WI38 (cell line): Measurements from ENCODE around the gene RAB40B.

ENCODE experiments used
- H3K4me3 ChIP-seq: 2 replicates; pipeline ENCODE4 v1.5.1; 2011; ENCODE audit warnings: low read depth, mild to moderate bottlenecking, control low read depth, low read length
- TF ChIP-seq, protein P1 (sequence below): IDR thresholded peaks from 2 replicates; pipeline ENCODE4 v1.5.1; 2012; ENCODE audit warnings: low read depth, mild to moderate bottlenecking, control low read depth, low read length

The RAB40B gene

DNA sequence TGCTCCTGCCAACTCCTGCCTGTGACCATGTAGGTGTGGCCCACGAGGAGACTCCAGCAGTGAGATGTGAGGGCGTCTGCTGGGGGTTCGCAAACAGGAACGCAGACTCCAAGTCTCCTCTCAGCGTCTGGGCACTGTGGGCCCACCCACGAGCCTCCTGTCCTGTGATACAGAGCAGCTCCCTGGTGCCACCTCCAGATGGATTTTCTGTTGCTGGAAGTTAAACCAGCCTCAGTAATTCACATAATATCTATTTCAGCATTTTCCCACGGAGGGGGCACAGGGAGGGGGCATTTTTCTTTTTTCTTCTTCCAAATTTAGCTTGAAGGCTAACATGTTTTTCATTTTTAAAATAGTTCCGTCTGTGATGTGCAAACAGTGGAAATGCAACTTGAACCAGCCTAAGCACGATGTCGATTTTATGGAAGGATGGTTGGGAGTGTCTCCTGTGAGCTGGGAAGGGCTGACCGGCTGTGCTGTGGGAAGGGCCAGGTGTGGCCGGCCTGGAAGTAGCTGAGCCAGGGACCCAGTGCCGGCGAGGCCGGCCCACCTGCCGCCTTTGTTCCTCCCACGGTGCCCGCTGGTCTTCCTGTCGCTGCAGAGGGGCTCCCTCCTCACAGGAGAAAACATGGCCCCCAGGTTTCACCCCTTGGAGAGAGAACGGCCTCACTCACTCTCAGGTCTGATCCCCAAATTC, 3.9 kb upstream of the RAB40B start:
- TF ChIP-seq, protein P1, sequence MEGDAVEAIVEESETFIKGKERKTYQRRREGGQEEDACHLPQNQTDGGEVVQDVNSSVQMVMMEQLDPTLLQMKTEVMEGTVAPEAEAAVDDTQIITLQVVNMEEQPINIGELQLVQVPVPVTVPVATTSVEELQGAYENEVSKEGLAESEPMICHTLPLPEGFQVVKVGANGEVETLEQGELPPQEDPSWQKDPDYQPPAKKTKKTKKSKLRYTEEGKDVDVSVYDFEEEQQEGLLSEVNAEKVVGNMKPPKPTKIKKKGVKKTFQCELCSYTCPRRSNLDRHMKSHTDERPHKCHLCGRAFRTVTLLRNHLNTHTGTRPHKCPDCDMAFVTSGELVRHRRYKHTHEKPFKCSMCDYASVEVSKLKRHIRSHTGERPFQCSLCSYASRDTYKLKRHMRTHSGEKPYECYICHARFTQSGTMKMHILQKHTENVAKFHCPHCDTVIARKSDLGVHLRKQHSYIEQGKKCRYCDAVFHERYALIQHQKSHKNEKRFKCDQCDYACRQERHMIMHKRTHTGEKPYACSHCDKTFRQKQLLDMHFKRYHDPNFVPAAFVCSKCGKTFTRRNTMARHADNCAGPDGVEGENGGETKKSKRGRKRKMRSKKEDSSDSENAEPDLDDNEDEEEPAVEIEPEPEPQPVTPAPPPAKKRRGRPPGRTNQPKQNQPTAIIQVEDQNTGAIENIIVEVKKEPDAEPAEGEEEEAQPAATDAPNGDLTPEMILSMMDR = no peak
- no peak overlapping the region for H3K4me3 ChIP-seq

DNA sequence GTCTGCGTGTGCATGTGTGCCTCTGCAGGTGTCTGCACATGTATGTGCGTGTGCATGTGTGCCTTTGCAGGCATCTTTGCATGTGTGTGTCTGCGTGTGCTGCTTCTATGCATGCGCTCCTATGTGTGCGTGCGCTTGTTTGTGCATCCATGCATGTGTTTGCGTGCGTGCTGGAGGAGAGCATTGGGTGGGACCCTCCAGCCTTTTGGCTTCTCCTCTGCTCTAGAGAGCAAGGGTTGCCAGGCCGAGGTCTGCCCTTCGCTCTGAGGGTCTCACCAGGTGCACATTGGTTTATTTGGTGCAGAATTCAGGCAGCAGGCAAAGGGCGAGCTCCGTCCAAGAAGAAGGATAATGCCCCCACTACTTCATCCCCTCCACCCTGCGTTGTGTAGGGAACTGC, 1.1 kb upstream of the RAB40B start:
- no peak overlapping the region for H3K4me3 ChIP-seq
- TF ChIP-seq, protein P1 = no peak

DNA sequence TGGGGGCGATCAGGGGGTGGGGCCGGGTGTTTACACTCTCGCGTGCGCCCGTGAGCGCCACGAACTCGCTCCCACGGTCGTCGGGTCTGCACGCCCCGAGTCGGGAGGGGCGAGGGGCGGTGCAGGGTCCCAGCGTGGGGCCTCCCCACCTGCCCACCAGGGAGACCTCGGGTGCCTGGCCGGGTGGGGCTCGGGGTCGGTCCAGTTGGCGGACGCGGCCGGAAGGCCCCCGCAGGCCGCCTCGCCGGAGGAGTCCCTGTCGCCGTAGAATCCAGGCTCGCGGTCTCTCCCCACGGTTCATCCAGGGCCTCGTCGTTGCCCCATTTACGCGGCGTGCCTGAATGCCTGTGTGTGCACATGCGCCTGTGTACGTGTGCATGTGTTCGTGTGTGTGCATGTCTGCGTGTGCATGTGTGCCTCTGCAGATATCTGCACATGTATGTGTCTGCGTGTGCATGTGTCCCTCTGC, 510 bp upstream of the RAB40B start:
- H3K4me3 ChIP-seq = peak overlapping the region; percentile 65
- TF ChIP-seq, protein P1 = no peak

DNA sequence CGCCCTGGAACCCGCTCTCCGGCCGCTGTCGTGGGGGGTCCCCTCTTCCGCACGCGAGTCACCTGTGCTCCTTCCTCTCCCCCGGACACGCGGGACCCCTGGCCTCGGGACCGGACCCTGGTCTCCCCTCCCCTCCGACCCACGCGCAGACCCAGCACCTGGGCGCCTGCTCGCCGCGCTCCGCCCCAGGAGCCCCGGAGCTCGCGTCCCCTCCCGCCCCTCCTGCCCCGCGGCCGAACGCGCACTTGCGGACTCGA, 762 bp downstream of the RAB40B start:
- H3K4me3 ChIP-seq = peak overlapping the region; percentile 63
- TF ChIP-seq, protein P1 = no peak

DNA sequence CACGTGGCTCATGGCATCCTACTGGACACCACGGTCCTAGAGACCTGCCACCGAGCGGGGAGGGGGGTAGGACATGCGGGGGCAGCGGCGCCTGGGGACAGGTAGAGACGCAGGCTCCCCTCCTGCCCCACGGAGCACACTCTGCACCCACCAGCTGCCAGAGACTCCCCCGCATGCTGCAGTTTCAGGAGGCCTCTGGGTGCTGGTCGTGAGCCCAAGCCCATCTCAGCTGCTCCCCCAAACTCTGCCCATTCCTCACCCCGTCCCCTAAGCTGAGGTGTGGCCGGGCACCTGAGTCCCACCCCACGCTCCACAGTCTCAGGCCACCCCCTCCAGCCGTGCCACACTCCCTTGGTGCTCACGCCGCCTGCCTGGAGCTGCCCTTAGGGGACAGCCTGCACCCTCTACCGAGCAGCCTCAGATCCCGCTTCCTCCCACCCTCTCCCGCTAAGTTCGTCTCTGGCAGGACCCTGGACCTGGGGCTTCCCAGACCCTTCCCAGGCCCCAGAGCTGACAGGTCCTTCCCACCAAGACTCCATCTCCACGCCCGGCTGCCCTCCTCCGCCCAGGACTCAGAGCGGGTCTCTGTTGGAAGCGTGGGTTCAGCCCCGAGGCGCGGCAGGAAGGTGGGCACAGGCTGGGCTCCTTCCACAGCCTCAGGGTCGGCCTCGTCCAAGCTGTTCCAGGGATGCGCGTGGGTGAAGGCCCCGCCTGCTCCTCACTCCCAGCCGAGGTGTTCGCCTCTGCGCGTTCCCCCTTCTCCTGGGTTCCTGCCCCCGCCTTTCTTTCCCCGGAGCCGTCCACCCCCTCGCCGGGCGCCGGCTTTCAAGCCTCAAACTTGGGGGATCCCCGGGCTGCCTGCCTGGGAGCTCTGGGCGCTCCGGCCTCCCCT, 1.3 kb downstream of the RAB40B start:
- H3K4me3 ChIP-seq = peak overlapping the region; percentile 63
- TF ChIP-seq, protein P1 = no peak

DNA sequence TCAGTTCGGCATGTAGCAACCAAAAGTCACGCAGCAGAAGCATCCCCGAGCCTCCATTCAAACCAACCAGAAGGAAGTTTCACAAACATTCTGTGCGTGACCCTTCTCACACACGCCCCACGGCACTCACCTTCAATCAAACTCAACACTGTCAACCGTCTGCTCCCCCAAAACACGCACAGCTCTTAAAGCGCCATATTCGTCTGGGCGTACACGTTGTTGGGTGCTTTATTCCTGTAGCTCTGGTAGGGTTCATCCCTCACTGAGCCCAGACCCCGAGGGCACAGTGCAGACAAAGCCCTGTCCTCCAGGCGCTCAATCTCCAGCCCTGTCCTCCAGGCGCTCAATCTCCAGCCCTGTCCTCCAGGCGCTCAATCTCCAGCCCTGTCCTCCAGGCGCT, 2.2 kb downstream of the RAB40B start:
- TF ChIP-seq, protein P1 = no peak
- H3K4me3 ChIP-seq = no peak overlapping the region

DNA sequence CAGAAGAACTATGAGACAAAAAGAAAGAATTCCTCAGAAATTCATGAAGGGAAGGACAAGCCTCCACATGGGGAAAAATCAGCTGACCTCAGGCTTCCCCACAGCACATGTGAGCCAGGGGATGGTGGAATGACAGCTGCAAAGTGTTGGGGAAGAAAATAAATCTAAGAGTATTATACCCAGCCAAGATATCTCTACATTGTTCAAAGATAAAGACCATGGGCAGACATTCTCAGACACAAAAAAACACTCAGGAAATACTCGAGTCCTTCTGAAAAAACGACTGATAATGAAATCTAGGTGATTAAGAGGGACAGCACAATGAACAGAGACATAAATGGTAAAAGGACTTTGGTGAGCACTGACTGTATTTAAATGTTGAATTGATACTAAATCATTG, 3.9 kb downstream of the RAB40B start:
- H3K4me3 ChIP-seq = no peak overlapping the region
- TF ChIP-seq, protein P1 = no peak
